ENCODE measurements around the gene PAH. TPM values are rescaled to one million over a fixed set of nuclear protein-coding genes. Genes with fewer than 3 reads are reported as not detected.

Gene PAH
- total and polyA plus RNA-seq, 2 of the 8 experiments (the other 6 are each of a cell fraction or from before 2014, with no cell fraction given), result 3.9 to 9.0 TPM

DNA sequence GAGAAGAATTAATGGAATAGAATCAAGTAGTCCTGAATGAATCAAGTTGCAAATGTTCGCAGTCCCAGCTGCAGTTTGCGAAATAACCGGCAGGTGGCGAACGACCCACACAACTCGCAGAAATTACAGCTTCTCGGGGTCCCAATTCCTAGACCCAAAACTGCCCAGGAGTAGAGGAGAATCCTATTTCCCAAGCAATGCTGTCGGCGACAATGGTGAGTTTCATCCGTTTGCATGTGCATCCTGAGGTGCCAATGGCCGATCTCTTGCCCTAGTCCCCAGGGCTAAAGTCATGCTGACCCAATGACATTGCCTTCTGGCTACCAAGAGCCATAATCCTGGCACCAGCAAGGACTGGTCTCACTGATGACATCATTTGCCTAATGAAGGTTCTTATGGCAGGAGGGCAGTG is 31.9 kb upstream of the PAH start (continued):
- TF ChIP-seq TBP (IDR thresholded peaks at IDR 0.05; ENCODE audit: low read depth, low read length) (no peak), NRF1 (IDR thresholded peaks at IDR 0.05; ENCODE audit: low read depth, low read length) (no peak)

Measured in H1 (cell line).